HG03135 (cell line): ENCODE data around the gene CEP83.

Source experiments
- ATAC-seq: cut with Tn5 transposase; IDR thresholded peaks from one replicate; pipeline ENCODE4 v1.9.1; 2021; ENCODE audit warnings: mild to moderate bottlenecking, moderate library complexity; ENCODE audit not compliant: unreplicated experiment

The CEP83 gene

GRCh38 chr12:94312378-94312777 is 147.3 kb downstream of the CEP83 start:
- ATAC-seq, result no peak

GRCh38 chr12:94309373-94309772 is 150.3 kb downstream of the CEP83 start:
- ATAC-seq, result peak; percentile 71

- no peak for ATAC-seq
Measured at GRCh38 chr12:94308612-94309011, 151.1 kb downstream of the CEP83 start.

GRCh38 chr12:94305130-94305957 is 154.3 kb downstream of the CEP83 start:
- no peak for ATAC-seq

GRCh38 chr12:94304566-94305061 is 155.1 kb downstream of the CEP83 start:
- no peak for ATAC-seq

GRCh38 chr12:94304012-94304411 is 155.7 kb downstream of the CEP83 start:
- no peak for ATAC-seq

- no peak for ATAC-seq
Measured at GRCh38 chr12:94299846-94300245, 159.8 kb downstream of the CEP83 start.

GRCh38 chr12:94297876-94298505 is 161.7 kb downstream of the CEP83 start:
- no peak for ATAC-seq

GRCh38 chr12:94297096-94297699 is 162.5 kb downstream of the CEP83 start:
- ATAC-seq, result no peak

- ATAC-seq, result no peak
Measured at GRCh38 chr12:94290353-94290752, 169.3 kb downstream of the CEP83 start.

- no peak for ATAC-seq
Measured at GRCh38 chr12:94289461-94290312, 170.0 kb downstream of the CEP83 start.

GRCh38 chr12:94287245-94287628 is 172.4 kb downstream of the CEP83 start:
- no peak for ATAC-seq

GRCh38 chr12:94286583-94287244 is 173.0 kb downstream of the CEP83 start:
- no peak for ATAC-seq

- ATAC-seq, result no peak
Measured at GRCh38 chr12:94285943-94286582, 173.6 kb downstream of the CEP83 start.

GRCh38 chr12:94284859-94285258 is 174.8 kb downstream of the CEP83 start:
- no peak for ATAC-seq

GRCh38 chr12:94284046-94284445 is 175.6 kb downstream of the CEP83 start:
- no peak for ATAC-seq

- ATAC-seq, result no peak
Measured at GRCh38 chr12:94282675-94283074, 177.0 kb downstream of the CEP83 start.

GRCh38 chr12:94280063-94280462 is 179.6 kb downstream of the CEP83 start:
- ATAC-seq, result no peak

GRCh38 chr12:94277426-94278000 is 182.2 kb downstream of the CEP83 start:
- no peak for ATAC-seq

- ATAC-seq, result no peak
Measured at GRCh38 chr12:94276725-94277124, 182.9 kb downstream of the CEP83 start.
